C4-2B (cell line): ENCODE measurements around the gene SETBP1.

Source experiments
- CTCF ChIP-seq: fragments of 450-650 bp; conservative IDR thresholded peaks from 2 replicates; pipeline ENCODE4 v1.5.1; 2017; ENCODE audit warnings: mild to moderate bottlenecking
- ZFX ChIP-seq: fragments of 450-650 bp; IDR thresholded peaks from 2 replicates; pipeline ENCODE4 v1.6.1; 2017

- TF ChIP-seq CTCF (no peak), ZFX (no peak)
Observed at GRCh38 chr18:44681076-44681970, 635 bp downstream of the SETBP1 start.
